RWPE1 (cell line): Measurements from ENCODE around the gene EIF3L.

Experiments used
- CTCF ChIA-PET: fragments of 350-600 bp; sonication (Branson Sonifier 250); formaldehyde crosslinking; extraction: SDS; loops from one replicate; lab custom pipeline; 2021; lab: Yijun Ruan, JAX
- POLR2A ChIA-PET: fragments of 400-600 bp; formaldehyde crosslinking; extraction: SDS; loops from one replicate; lab custom pipeline; 2020; ENCODE audit warnings: antibody characterized with exemption; ENCODE audit not compliant: low non-redundant PET; lab: Yijun Ruan, JAX
- DNase-seq: peaks from one replicate; pipeline ENCODE4 v3.0.0; 2012; ENCODE audit warnings: low spot score
- H3K27ac ChIP-seq: fragments of 450-650 bp; 2 replicates; pipeline ENCODE4 v1.5.1; 2017
- CTCF ChIP-seq: fragments of 450-650 bp; conservative IDR thresholded peaks from 2 replicates; pipeline ENCODE4 v1.5.1; 2017; ENCODE audit warnings: low read depth, mild to moderate bottlenecking

Gene EIF3L

DNA sequence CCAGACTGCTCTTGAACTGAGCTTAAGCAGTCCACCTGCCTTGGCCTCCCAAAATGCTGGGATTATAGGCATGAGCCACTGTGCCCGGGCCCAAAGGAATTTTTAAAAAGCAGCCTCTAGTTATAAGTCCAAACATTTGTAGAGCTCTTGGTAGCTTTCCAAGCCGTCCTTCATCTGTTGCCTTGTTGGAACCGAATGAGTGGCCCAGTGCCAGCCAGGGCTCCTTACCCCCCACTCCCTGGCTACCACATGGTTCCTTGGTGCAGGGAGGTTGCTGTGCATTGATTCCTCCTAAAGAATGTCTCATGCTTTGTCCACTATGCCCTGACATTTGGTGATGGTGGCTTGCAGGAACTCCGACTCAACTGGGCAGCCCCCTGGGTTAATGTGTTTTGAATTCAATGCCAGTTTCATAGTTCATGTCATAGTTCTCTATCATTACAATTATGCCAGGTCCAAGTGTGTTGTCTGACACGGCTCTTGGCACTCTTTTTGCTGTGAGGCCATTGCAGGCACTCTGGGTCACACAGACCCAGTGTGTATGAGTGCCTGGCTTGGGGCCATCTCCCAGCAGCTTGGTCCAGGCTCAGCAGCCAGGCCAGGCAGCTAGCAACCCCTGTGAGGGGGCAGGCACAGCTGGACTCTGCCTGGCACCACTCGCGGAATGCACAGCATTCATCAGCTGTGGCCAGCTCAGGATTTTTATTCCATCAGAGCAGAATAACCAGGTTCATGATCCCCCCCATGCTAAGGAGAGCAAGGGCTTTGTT, 43.5 kb downstream of the EIF3L start:
- TF ChIP-seq CTCF: no peak
- ChIA-PET CTCF (interaction anchor here (0.6 kb wide), 1 partner anchor 13 kb away, joined by 4 read pairs; no protein-coding TSS in a partner anchor), POLR2A (no interaction called here)
- no peak for DNase-seq
- H3K27ac ChIP-seq: peak overlapping the region; percentile 99

DNA sequence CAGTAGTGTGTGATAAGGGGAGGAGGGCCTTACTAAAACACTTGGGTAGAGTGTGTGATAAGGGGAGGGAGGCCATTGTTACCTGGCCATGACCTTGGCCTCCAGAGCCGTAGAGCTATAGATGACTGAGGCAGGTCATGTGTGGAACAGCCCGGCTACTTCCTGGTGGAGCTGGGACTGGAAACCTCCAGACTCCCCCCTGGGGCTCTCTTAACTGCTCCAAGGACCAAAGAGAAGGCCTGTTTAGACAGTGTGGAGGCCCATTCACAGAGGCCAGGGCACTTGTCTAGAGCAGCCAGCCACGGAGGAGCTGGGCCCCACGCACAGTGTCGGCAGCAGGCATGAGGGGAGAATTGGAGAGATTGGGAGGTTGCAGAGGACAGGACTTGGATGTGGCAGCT, 44.4 kb downstream of the EIF3L start:
- CTCF ChIA-PET: no interaction called here
- no peak for DNase-seq
- TF ChIP-seq CTCF: no peak
- POLR2A ChIA-PET: no interaction called here
- peak overlapping the region; percentile 99 for H3K27ac ChIP-seq

GRCh38 chr22:37894939-37895670, 45.9 kb downstream of the EIF3L start:
- peak overlapping the region; percentile 99 for H3K27ac ChIP-seq
- TF ChIP-seq CTCF: no peak
- POLR2A ChIA-PET: interaction anchor here (0.9 kb wide), 1 partner anchor 11 kb away, joined by 7 read pairs; the partner anchor contains the start of gene MICALL1
- DNase-seq: no peak
- CTCF ChIA-PET: interaction anchor here (0.6 to 1.1 kb wide), 2 partner anchors 11 to 595 kb away, joined by 4 read pairs; partner anchors contain the start of gene MICALL1

DNA sequence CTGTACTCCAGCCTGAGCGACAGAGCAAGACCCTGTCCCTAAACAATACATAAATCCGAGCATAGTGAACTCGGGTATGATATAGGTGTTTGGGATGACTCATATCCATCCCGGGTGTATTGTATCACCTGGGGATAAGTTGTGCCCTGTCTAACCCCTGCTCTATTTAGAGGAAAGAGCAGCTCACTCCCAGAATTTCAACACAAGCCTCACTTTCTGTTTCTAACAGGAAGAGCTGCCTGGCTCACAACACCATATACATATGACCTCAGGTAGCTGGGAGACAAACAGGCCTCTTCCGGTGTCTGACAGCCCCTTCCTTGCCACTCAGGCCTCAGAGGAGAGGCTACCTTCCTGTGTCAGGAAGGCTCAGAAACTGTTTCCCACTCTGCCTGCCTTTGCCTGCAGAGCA, 47.0 kb downstream of the EIF3L start:
- ChIA-PET POLR2A (interaction anchor here (1.0 kb wide), 1 partner anchor 9 kb away, joined by 4 read pairs; the partner anchor contains the start of gene MICALL1), CTCF (no interaction called here)
- TF ChIP-seq CTCF: no peak
- DNase-seq: peak; percentile 84
- peak overlapping the region; percentile 99 for H3K27ac ChIP-seq

DNA sequence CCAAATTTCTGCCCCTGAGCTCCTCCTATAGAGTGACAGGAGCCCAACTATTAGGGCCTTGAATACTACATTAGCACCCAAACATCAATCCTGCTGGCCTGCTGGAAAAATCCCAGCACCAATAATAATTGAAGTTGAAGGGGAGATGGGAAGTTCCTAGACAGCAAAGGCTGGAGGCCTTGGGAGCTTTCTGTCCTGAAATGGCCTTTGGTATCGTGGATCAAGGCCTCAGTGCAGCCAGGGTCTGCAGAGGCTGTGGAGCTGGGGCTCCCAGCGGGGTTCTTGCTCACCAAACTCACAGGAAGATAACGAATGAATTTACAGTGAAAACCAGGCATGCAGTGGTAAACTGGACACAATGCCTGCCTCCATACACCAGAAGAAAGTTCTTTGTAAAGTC, 47.7 kb downstream of the EIF3L start:
- POLR2A ChIA-PET: no interaction called here
- no peak for DNase-seq
- CTCF ChIA-PET: no interaction called here
- TF ChIP-seq CTCF: no peak
- H3K27ac ChIP-seq: peak overlapping the region; percentile 99

GRCh38 chr22:37897807-37898206, 48.6 kb downstream of the EIF3L start:
- no peak for TF ChIP-seq CTCF
- no peak for DNase-seq
- ChIA-PET CTCF (interaction anchor here (0.6 kb wide), 1 partner anchor 225 kb away, joined by 3 read pairs; no protein-coding TSS in a partner anchor), POLR2A (interaction anchor here (0.6 kb wide), 1 partner anchor 54 kb away, joined by 3 read pairs; the partner anchor contains the start of gene ANKRD54)
- H3K27ac ChIP-seq: peak overlapping the region; percentile 99
